ENCODE results near the gene RRAS. TPM values are rescaled to one million over a fixed set of nuclear protein-coding genes. Genes with fewer than 3 reads are reported as not detected.
A peak's percentile ranks its signal among the peaks of the same experiment; 100 is the strongest.

Gene RRAS
- total RNA-seq, 1 experiment from 2014 or later = 70.4 TPM

DNA sequence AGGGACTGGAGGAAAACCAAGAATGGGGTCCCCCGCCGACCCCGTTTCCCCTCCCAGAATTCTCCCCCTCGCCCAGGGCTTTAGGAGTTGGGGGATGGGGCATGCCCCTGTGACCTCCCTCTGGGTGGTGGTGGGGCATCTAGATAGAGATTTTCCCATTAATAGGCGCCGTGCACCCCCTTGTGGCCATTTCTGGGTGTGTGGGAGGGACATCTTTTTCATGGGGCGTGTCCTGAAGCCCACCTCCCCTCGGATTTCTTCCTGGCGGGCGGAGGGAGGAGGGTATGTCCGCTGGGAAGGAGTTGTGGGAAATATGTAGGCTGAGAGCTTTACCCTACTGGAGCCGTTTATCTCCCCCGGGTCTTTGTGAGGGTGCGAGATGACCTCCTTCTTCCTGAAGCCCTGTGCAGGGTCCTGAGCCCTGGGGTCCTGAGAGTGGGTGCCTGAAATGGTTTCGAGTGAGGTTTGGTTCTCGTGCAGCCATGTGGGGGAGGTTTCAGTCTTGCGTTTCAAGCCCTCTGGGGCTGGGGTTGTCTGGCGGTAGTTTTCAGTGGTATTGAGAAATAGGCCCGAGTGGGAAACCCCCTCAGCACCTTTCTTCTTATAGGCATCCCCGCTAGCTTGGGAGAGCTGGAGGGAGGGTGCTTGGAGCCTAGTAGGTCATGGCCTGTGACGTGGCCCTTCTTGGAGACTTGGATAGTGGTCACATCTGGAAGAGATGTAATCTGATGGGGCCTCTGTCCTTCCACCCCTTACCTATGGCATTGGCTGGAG, 38.1 kb upstream of the RRAS start:
- Mint-ChIP-seq H3K27ac (ENCODE audit: unreplicated experiment) (peak overlapping the region; percentile 79), H3K27me3 (ENCODE audit: unreplicated experiment) (no peaks in the 10 kb centered on the region), H3K4me3 (ENCODE audit: low read depth, unreplicated experiment) (peak overlapping the region; percentile 89), H3K4me1 (ENCODE audit: low read depth, unreplicated experiment) (peaks cover 19% of the 10 kb centered on the region), H3K9me3 (ENCODE audit: low read depth, unreplicated experiment) (no peaks in the 10 kb centered on the region), H3K36me3 (ENCODE audit: insufficient read depth, unreplicated experiment) (peaks cover 76% of the 10 kb centered on the region)
- TF ChIP-seq, protein P1, sequence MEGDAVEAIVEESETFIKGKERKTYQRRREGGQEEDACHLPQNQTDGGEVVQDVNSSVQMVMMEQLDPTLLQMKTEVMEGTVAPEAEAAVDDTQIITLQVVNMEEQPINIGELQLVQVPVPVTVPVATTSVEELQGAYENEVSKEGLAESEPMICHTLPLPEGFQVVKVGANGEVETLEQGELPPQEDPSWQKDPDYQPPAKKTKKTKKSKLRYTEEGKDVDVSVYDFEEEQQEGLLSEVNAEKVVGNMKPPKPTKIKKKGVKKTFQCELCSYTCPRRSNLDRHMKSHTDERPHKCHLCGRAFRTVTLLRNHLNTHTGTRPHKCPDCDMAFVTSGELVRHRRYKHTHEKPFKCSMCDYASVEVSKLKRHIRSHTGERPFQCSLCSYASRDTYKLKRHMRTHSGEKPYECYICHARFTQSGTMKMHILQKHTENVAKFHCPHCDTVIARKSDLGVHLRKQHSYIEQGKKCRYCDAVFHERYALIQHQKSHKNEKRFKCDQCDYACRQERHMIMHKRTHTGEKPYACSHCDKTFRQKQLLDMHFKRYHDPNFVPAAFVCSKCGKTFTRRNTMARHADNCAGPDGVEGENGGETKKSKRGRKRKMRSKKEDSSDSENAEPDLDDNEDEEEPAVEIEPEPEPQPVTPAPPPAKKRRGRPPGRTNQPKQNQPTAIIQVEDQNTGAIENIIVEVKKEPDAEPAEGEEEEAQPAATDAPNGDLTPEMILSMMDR (IDR thresholded peaks at IDR 0.05; ENCODE audit: unreplicated experiment) = peak; percentile 85
- DNase-seq = peak; percentile 86
- BruUV-seq (replicated peaks) = TSS peak; percentile 32
- intact Hi-C loops (cut with micrococcal nuclease; ENCODE audit: unreplicated experiment) = no loop called here
- CTCF ChIA-PET = interaction anchor here (0.6 to 4.2 kb wide), 6 partner anchors 13 to 145 kb away, joined by 3 to 22 read pairs (median 5); partner anchors contain the start of genes BCL2L12, IRF3, RRAS and SCAF1

DNA sequence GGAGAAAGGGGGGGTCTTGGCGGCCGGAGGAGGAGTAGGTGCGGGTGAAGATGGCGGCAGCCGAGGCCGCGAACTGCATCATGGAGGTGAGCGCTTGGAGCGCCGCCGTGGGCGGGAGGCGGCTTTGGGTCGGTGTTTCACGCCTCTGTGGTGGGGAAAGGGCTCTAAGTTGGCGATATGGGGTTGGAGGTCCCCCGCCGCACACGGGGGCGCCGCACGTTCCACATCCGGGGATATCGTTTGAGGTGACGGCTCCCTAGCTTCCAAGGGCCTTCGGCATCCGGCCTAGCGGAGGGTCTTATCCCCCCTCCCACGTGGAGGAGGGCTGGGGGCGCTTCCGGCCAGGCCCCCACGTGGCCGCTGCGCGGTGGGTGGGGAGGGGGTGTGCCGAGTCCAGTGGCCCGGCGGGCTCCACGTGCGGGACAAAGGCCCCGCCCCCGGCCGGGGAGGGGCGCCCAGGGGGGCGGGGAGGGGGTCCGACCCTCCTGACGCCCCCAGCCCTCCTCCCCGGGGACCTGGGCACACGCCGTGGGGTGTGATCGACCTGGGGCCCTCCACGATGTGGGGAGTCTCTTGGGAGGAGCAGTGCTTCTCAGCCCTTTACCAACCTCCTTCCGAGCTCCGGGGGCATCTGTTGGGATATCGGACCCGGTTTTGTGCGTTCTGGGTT, 37.4 kb upstream of the RRAS start, which contains the start of gene PRMT1:
PRMT1 (plus strand) TSS at position 41 of the 670 bp plus-strand sequence; CDS start at position 51, 10 bp downstream.
- peak; percentile 70 for DNase-seq
- Mint-ChIP-seq H3K4me1 (ENCODE audit: low read depth, unreplicated experiment) (peaks cover 23% of the 10 kb centered on the region), H3K36me3 (ENCODE audit: insufficient read depth, unreplicated experiment) (peaks cover 72% of the 10 kb centered on the region), H3K4me3 (ENCODE audit: low read depth, unreplicated experiment) (peak within 1 kb of the TSS; percentile 89), H3K27ac (ENCODE audit: unreplicated experiment) (peak within 1 kb of the TSS; percentile 99), H3K9me3 (ENCODE audit: low read depth, unreplicated experiment) (no peaks in the 10 kb centered on the region), H3K27me3 (ENCODE audit: unreplicated experiment) (no peaks in the 10 kb centered on the region)
- BruUV-seq (replicated peaks) = no TSS peak
- TF ChIP-seq, protein P1 (IDR thresholded peaks at IDR 0.05; ENCODE audit: unreplicated experiment) = no peak
- intact Hi-C loops (cut with micrococcal nuclease; ENCODE audit: unreplicated experiment) = no loop called here
- CTCF ChIA-PET = interaction anchor here (1.8 to 4.2 kb wide), 2 partner anchors 13 to 37 kb away, joined by 10 to 22 read pairs; partner anchors contain the start of genes BCL2L12, IRF3 and RRAS

DNA sequence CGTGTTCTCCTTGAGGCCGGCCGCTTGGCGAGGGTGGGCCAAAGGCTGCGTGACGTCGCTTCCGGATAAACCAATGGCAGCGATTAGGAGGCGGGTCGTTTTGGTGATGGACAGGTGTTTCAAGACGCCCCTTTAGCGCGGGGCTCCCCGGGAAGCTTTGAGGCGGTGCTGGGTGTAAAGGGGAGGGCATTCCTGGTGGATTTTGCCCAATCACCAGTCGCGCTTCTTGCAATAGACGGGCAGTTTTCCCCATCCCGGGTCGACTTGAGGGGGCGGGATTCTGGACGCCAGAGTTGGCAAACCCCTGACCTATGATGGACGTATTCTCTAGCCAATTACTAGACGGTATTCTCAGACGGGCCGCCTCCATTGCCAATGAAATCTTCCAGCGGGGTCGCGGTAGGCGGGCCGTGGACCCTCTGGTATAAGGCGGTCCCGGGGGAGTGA, 36.9 kb upstream of the RRAS start:
- CTCF ChIA-PET = interaction anchor here (0.6 to 4.2 kb wide), 7 partner anchors 10 to 130 kb away, joined by 3 to 22 read pairs (median 5); partner anchors contain the start of genes BCL2L12, IRF3, NOSIP and PRRG2
- Mint-ChIP-seq H3K4me3 (ENCODE audit: low read depth, unreplicated experiment) (peak overlapping the region; percentile 89), H3K9me3 (ENCODE audit: low read depth, unreplicated experiment) (no peaks in the 10 kb centered on the region), H3K27me3 (ENCODE audit: unreplicated experiment) (no peaks in the 10 kb centered on the region), H3K4me1 (ENCODE audit: low read depth, unreplicated experiment) (peaks cover 28% of the 10 kb centered on the region), H3K36me3 (ENCODE audit: insufficient read depth, unreplicated experiment) (peaks cover 72% of the 10 kb centered on the region), H3K27ac (ENCODE audit: unreplicated experiment) (peak overlapping the region; percentile 99)
- DNase-seq = peak; percentile 99
- TF ChIP-seq, protein P1 (IDR thresholded peaks at IDR 0.05; ENCODE audit: unreplicated experiment) = no peak
- intact Hi-C loops (cut with micrococcal nuclease; ENCODE audit: unreplicated experiment) = no loop called here
- no TSS peak for BruUV-seq (replicated peaks)

DNA sequence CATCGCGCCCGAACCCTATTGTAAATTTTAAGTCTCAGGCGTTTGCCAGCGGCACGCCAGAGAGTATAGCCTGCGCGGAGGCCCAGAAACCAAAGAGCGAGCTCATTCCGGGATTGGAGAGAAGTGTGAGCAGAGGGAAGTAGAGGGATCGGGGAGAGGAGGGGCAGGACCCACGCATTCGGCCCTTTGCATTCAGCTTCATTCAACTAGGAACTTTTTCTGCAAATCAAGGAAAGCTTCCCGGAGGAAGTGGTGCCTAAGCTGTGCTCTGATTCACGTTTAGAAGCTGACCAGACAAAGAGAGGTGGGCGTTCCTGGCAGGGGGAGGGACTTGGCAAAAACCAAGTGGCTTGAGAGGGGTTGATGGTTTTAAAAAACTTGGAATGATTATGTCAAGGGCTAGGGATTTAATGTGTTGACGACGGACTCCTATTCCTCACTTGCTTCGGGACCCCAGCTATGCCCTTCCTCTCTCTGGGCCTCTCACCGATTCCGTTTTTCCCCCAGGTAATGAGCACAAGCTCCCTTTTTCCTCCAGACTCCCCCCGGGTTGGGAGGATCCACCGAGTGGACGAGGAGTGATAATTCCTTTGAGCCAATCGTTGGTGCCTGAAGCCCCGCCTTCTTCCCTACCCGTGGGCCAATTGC, 36.3 kb upstream of the RRAS start:
- peaks cover 68% of the 10 kb centered on the region for H3K36me3 Mint-ChIP-seq (ENCODE audit: insufficient read depth, unreplicated experiment)
- no peaks in the 10 kb centered on the region for H3K9me3 Mint-ChIP-seq (ENCODE audit: low read depth, unreplicated experiment)
- TF ChIP-seq, protein P1 (IDR thresholded peaks at IDR 0.05; ENCODE audit: unreplicated experiment) = no peak
- TSS peak; percentile 98 for BruUV-seq (replicated peaks)
- intact Hi-C loops (cut with micrococcal nuclease; ENCODE audit: unreplicated experiment) = no loop called here
- H3K4me3 Mint-ChIP-seq (ENCODE audit: low read depth, unreplicated experiment) = peak overlapping the region; percentile 89
- H3K4me1 Mint-ChIP-seq (ENCODE audit: low read depth, unreplicated experiment) = peaks cover 31% of the 10 kb centered on the region
- no peak for DNase-seq
- no peaks in the 10 kb centered on the region for H3K27me3 Mint-ChIP-seq (ENCODE audit: unreplicated experiment)
- CTCF ChIA-PET = interaction anchor here (0.6 to 4.2 kb wide), 8 partner anchors 11 to 129 kb away, joined by 3 to 22 read pairs (median 5); partner anchors contain the start of genes BCL2L12, IRF3, NOSIP and PRRG2
- peak overlapping the region; percentile 99 for H3K27ac Mint-ChIP-seq (ENCODE audit: unreplicated experiment)
